HEK293T (cell line): Measurements from ENCODE around the gene MACROD2.

ENCODE experiments used
- BHLHE40 ChIP-seq: fragments of 450-650 bp; IDR thresholded peaks from 2 replicates; pipeline ENCODE4 v1.6.1; 2016; ENCODE audit warnings: mild to moderate bottlenecking, moderate library complexity, borderline replicate concordance
- CTBP1 ChIP-seq: fragments of 450-650 bp; IDR thresholded peaks from 2 replicates; pipeline ENCODE4 v1.6.1; 2016; ENCODE audit warnings: borderline replicate concordance
- ELF4 ChIP-seq: fragments of 450-650 bp; IDR thresholded peaks from 2 replicates; pipeline ENCODE4 v1.6.1; 2017; ENCODE audit warnings: antibody characterized with exemption
- FOXA1 ChIP-seq: fragments of 450-650 bp; IDR thresholded peaks from 2 replicates; pipeline ENCODE4 v1.6.1; 2016; ENCODE audit warnings: mild to moderate bottlenecking
- FOXK2 ChIP-seq: fragments of 450-650 bp; IDR thresholded peaks from 2 replicates; pipeline ENCODE4 v1.6.1; 2016; ENCODE audit warnings: mild to moderate bottlenecking
- FOXM1 ChIP-seq: fragments of 450-650 bp; IDR thresholded peaks from 2 replicates; pipeline ENCODE4 v1.6.1; 2017; ENCODE audit warnings: mild to moderate bottlenecking, borderline replicate concordance
- HDGF ChIP-seq: fragments of 450-650 bp; IDR thresholded peaks from 2 replicates; pipeline ENCODE4 v1.6.1; 2017; ENCODE audit warnings: antibody characterized with exemption, borderline replicate concordance
- LEF1 ChIP-seq: fragments of 450-650 bp; IDR thresholded peaks from 2 replicates; pipeline ENCODE4 v1.6.1; 2017; ENCODE audit warnings: mild to moderate bottlenecking, borderline replicate concordance
- NFRKB ChIP-seq: fragments of 450-650 bp; IDR thresholded peaks from 2 replicates; pipeline ENCODE4 v1.6.1; 2016; ENCODE audit warnings: mild to moderate bottlenecking, moderate library complexity
- SP1 ChIP-seq: fragments of 450-650 bp; IDR thresholded peaks from 2 replicates; pipeline ENCODE4 v1.6.1; 2017
- SUZ12 ChIP-seq: fragments of 450-650 bp; IDR thresholded peaks from 2 replicates; pipeline ENCODE4 v1.6.1; 2016; ENCODE audit warnings: mild to moderate bottlenecking
- TARDBP ChIP-seq: fragments of 450-650 bp; IDR thresholded peaks from 2 replicates; pipeline ENCODE4 v1.6.1; 2016
- ZNF384 ChIP-seq: fragments of 450-650 bp; IDR thresholded peaks from 2 replicates; pipeline ENCODE4 v1.6.1; 2016
- TF ChIP-seq, protein P1 (sequence below): fragments of 450-650 bp; IDR thresholded peaks from 2 replicates; pipeline ENCODE4 v1.6.1; 2016

- TF ChIP-seq TARDBP (no peak), FOXM1 (no peak), CTBP1 (no peak), ELF4 (no peak), FOXA1 (no peak), SP1 (no peak), ZNF384 (no peak), BHLHE40 (no peak), FOXK2 (no peak), SUZ12 (no peak), HDGF (no peak), NFRKB (no peak), LEF1 (no peak)
- TF ChIP-seq, protein P1, sequence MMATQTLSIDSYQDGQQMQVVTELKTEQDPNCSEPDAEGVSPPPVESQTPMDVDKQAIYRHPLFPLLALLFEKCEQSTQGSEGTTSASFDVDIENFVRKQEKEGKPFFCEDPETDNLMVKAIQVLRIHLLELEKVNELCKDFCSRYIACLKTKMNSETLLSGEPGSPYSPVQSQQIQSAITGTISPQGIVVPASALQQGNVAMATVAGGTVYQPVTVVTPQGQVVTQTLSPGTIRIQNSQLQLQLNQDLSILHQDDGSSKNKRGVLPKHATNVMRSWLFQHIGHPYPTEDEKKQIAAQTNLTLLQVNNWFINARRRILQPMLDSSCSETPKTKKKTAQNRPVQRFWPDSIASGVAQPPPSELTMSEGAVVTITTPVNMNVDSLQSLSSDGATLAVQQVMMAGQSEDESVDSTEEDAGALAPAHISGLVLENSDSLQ, result no peak
Measured at GRCh38 chr20:15547119-15547518, 1551.8 kb downstream of the MACROD2 start.
